Muscle of leg (tissue), 11 donors: ENCODE measurements around the gene ARID5B. TPM values are rescaled to one million over a fixed set of nuclear protein-coding genes. Genes with fewer than 3 reads are reported as not detected.

ENCODE experiments used
- DNase-seq: peaks from one replicate; pipeline ENCODE4 v3.0.0; 2013
- H3K27ac ChIP-seq: one replicate; pipeline ENCODE4 v1.5.1; 2013; ENCODE audit warnings: mild to moderate bottlenecking, low read length, control low read depth
- H3K27me3 ChIP-seq: one replicate; pipeline ENCODE4 v1.6.1; 2013; ENCODE audit warnings: low read length; ENCODE audit not compliant: control insufficient read depth, insufficient read depth
- H3K36me3 ChIP-seq: one replicate; pipeline ENCODE4 v1.6.1; 2013; ENCODE audit warnings: low read length; ENCODE audit not compliant: control insufficient read depth, insufficient read depth
- H3K4me1 ChIP-seq: one replicate; pipeline ENCODE4 v1.6.1; 2013; ENCODE audit warnings: low read length; ENCODE audit not compliant: control insufficient read depth, insufficient read depth
- H3K4me3 ChIP-seq: one replicate; pipeline ENCODE4 v1.5.1; 2013; ENCODE audit warnings: low read length, control low read depth
- H3K9me3 ChIP-seq: replicated peaks from 2 replicates; pipeline ENCODE4 v1.6.1; 2013; ENCODE audit warnings: low read depth, low read length; ENCODE audit not compliant: control insufficient read depth
- WGBS: methylation state at CpG from one replicate; pipeline ENCODE4 v1.1.5; 2013; ENCODE audit warnings: missing lambda C conversion rate; ENCODE audit not compliant: insufficient coverage; 5-methylcytosine and 5-hydroxymethylcytosine counted together
- polyA plus RNA-seq, 8 donors: library from polyadenylated mRNA; unstranded; fragments of 120-200 nt; gene quantifications; one replicate each; pipeline versions ENCODE4 v1.2.1 to v1.2.3, GENCODE V29; 2013; ENCODE audit warnings: inconsistent platforms in 1 of 8, low replicate concordance in 1 of 8; ENCODE audit not compliant: insufficient read length in 8 of 8, insufficient read depth in 1 of 8
- total RNA-seq: library from RNA; stranded (reverse); fragments of 120-200 nt; gene quantifications from one replicate; pipeline ENCODE4 v1.2.4, GENCODE V29; 2013

Gene ARID5B
- total and polyA plus RNA-seq, 9 donors: 10.3 to 24.2 (median 15.2) TPM

DNA sequence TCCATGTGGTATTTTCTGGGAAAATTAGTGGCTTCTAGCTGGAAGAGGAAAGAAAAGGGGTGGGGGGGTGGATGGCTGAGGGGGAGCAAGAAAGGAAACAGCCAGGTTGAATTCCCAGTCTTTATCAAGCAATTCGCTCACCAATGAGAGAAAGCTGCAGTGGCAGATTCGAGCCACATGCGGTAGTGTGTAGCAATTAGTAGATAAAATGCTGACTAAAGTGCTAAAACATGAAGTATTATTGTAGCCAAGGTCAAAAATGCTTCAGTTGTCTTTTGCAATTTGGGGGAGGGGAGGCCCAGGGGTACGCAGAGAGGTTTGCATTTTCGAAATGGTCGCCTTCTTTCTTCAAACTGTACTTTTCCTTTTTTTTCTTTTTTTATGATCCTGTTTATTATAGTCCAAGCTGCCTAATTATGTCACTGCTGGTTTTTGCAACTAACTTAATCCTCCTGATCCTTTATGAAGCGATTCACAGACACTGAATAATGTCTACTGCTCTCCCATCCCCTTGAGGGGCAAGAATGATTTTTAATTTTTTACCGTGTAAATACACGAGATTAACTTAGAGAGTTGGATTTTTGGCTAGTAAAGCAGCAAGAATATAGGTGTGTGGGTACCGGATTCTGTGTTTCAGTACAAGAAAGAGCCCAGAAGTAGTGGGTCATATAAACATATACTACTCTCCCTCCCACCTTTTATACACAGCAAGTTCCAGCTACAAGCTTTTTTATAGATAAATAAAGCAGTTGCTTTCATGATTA, 3.6 kb upstream of the ARID5B start:
- Histone ChIP-seq H3K27ac (peak overlapping the region; percentile 66), H3K4me3 (peak overlapping the region; percentile 43), H3K9me3 (no peaks in the 10 kb centered on the region), H3K4me1 (peaks cover 12% of the 10 kb centered on the region), H3K36me3 (no peaks in the 10 kb centered on the region), H3K27me3 (no peaks in the 10 kb centered on the region)
- WGBS: 25% methylated on average over 2 of the region's 10 CpGs
- DNase-seq: peak; percentile 77

- no peaks in the 10 kb centered on the region for H3K27me3 ChIP-seq
- no peak for DNase-seq
- H3K27ac ChIP-seq: no peak overlapping the region
- H3K9me3 ChIP-seq: no peaks in the 10 kb centered on the region
- H3K4me3 ChIP-seq: no peak overlapping the region
- peaks cover 12% of the 10 kb centered on the region for H3K4me1 ChIP-seq
- H3K36me3 ChIP-seq: no peaks in the 10 kb centered on the region
- 40% methylated on average over 1 of the region's 2 CpGs for WGBS
Observed at GRCh38 chr10:61898435-61898778, 3.1 kb upstream of the ARID5B start.

DNA sequence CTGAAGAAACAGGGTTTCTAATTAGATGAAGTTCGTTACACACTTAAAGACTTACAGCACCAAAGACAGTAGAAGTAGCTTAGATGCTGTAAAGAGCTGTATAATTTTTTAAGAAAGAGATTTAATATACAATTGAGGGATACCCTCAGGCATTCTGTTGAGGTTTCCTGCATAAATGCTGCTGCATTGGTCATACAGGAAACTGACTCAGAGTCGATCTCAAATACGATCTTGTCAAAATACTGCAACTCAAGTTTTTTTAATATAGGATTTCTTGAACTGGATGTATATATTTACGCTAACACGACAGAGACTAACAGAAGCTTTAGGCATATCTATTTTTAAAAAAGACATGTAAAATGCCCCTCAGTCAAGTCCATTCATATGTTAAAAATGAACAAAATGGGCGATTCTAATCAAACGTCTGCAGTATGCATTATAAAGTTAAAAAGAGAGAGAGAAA, 2.4 kb upstream of the ARID5B start:
- WGBS: no CpG with 5 or more reads among the region's 7 CpGs
- Histone ChIP-seq H3K27ac (peak overlapping the region; percentile 79), H3K27me3 (no peaks in the 10 kb centered on the region), H3K4me1 (peaks cover 12% of the 10 kb centered on the region), H3K4me3 (no peak overlapping the region), H3K9me3 (no peaks in the 10 kb centered on the region), H3K36me3 (no peaks in the 10 kb centered on the region)
- no peak for DNase-seq

DNA sequence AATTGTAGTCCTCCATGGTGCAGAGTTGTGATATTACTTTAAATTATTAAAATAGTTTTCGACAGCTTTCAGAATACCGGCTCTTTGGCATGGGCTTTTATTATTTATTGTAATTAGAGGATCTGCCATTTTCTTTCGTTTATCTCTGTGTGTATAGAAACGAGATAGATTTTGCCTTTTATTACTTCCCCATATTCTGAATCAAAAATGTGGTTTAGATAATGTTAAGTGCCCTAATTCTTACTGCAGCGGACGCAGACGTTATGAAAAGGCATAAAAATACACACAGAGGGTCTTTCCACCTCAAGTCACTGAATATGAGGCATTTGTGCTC, 1.9 kb upstream of the ARID5B start:
- no peaks in the 10 kb centered on the region for H3K36me3 ChIP-seq
- no peak for DNase-seq
- H3K27me3 ChIP-seq: no peaks in the 10 kb centered on the region
- H3K27ac ChIP-seq: peak overlapping the region; percentile 79
- no peaks in the 10 kb centered on the region for H3K9me3 ChIP-seq
- WGBS: no CpG with 5 or more reads among the region's 7 CpGs
- peak overlapping the region; percentile 90 for H3K4me3 ChIP-seq
- peaks cover 12% of the 10 kb centered on the region for H3K4me1 ChIP-seq

DNA sequence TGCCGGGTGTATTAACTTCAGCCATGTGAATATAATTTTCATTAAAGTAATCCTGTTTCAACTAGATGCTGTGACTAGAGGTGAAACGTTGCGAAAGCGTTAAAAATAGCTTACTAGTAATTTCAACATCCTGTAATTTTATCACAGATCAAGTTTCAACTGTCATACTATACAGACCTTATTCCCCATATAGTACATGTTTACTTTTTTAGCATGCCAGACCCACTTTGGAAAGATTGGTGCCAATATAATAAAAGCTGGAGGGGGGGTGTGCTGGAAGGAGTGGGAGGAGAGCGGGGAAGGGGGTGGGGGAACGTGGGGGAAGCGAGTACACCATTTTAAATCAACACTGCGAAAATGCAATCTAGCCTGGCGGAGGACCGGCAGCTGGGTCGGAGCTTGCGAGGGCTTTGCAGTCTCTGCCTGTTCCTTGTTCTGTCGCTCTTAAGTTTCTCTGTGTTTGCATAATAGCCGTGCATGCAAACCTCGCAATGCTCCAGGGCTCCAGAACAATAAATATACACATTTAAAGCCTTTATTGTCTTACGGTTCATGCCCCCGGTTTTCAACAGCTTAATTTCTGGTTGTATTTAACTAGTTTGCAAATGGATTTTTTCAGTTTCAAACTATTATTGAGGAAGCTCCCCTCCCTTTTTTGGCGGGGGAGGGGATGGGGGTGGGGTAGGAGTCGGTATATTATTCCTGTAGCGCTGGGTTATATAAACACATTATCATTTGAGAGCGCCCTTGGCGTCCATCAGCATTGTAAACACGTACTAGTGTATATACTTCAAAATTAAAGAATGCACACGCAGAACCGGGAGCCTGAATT, 1.3 kb upstream of the ARID5B start:
- peak; percentile 85 for DNase-seq
- no peaks in the 10 kb centered on the region for H3K27me3 ChIP-seq
- H3K4me3 ChIP-seq: peak overlapping the region; percentile 90
- H3K9me3 ChIP-seq: no peaks in the 10 kb centered on the region
- peak overlapping the region; percentile 79 for H3K27ac ChIP-seq
- H3K4me1 ChIP-seq: peaks cover 15% of the 10 kb centered on the region
- WGBS: 2% methylated on average over 7 of the region's 25 CpGs
- no peaks in the 10 kb centered on the region for H3K36me3 ChIP-seq

DNA sequence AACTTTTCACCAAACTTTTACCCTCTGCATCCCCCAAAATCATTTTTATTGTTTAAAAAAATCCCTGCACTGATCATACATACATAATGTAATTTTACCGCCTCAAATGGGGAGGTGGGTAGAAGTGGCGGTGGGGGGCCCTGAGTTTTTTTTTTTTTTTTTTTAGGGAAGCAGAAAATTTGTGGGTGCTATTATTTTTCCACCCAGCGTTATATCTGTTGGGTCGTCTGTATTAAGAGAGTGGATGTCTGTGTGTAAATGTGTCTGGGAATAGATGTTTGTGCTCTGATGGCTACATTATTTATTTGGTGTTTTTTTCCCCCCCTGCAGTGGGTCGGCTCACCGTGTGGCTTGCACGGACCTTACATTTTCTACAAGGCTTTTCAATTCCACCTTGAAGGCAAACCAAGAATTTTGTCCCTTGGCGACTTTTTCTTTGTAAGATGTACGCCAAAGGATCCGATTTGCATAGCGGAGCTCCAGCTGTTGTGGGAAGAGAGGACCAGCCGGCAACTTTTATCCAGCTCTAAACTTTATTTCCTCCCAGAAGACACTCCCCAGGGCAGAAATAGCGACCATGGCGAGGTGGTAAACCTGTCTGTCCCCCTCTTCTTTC, 438 bp downstream of the ARID5B start:
- H3K36me3 ChIP-seq: no peaks in the 10 kb centered on the region
- peaks cover 12% of the 10 kb centered on the region for H3K4me1 ChIP-seq
- peak overlapping the region; percentile 98 for H3K27ac ChIP-seq
- WGBS: 0% methylated on average over 1 of the region's 14 CpGs
- peak; percentile 87 for DNase-seq
- H3K9me3 ChIP-seq: no peaks in the 10 kb centered on the region
- H3K27me3 ChIP-seq: no peaks in the 10 kb centered on the region
- peak overlapping the region; percentile 90 for H3K4me3 ChIP-seq

DNA sequence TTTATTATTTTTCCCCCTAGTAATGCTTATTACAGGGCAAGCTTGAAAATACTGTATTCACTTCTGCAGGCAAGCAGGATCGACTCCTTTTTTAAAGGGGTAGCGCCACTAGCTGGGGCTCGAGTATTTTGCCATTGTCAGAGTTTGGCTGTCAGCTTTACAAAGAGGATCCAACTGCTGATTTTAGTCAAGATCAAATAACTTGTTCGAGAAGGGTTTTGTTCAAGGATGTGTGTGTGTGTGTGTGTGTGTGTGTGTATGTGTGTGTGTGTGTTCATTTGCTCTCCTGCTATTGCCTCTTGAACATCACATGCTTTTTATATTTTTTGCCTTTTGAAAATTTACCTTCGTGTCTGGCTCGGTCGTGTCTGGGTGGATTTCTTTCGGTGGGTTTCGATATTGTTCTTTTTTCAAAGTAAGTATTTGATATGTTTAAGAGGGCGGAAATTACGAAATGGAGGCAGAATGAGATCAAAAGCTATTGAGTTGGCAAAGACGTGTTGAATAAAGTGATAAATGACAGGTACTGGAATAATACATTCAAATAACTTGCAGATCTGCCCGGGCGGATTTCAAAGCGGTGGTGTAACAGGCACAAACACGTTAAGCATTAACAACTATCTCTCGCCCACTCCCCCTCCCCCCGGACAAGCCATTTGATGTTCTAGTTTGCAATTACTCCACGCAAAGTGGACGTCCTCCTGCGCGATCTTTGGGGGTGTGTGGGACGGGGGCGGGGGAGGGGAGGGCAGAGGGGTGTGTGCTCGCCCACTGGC, 1.1 kb downstream of the ARID5B start:
- Histone ChIP-seq H3K36me3 (no peaks in the 10 kb centered on the region), H3K27ac (peak overlapping the region; percentile 98), H3K27me3 (no peaks in the 10 kb centered on the region), H3K4me1 (peaks cover 6% of the 10 kb centered on the region), H3K4me3 (peak overlapping the region; percentile 90), H3K9me3 (no peaks in the 10 kb centered on the region)
- WGBS: 0% methylated on average over 11 of the region's 25 CpGs
- peak; percentile 94 for DNase-seq

DNA sequence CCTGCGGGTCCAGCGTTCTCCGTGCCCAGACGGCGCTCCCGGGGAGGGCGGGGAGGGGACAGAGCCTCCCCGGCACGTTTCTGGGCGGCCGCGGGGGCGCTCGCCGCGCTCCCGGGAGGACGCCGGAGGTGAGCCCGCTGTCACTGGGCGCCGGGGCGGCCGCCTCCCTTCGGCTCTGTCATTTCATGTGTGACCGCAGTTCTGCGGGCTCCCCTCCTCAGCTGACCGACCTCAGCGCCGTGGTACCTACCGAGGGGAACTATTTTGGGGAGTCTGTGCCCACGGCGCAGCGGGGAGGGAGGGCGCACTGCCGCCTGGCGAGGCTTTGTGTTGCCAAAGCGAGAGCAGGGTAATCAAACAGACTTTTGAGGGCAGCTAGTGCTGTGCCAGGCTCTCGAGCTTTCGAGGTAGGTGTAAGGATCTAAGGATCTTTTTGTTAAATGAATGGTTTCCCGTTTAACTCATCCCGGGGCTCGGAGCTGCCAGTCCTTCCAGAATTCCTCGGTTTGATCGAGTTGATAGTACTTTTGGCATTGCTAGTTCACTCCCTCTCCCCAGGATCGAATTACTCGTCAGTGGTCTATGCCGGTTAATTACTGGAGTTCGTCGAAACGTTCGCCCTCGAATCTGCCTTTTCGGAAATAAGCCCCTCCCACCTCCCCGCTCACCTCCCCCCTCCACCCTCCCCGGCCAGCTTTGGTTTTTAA, 1.9 kb downstream of the ARID5B start:
- peaks cover 4% of the 10 kb centered on the region for H3K4me1 ChIP-seq
- peak overlapping the region; percentile 98 for H3K27ac ChIP-seq
- H3K36me3 ChIP-seq: no peaks in the 10 kb centered on the region
- peak overlapping the region; percentile 90 for H3K4me3 ChIP-seq
- 0% methylated on average over 45 of the region's 56 CpGs for WGBS
- peak; percentile 72 for DNase-seq
- no peaks in the 10 kb centered on the region for H3K9me3 ChIP-seq
- H3K27me3 ChIP-seq: no peaks in the 10 kb centered on the region

- peak; percentile 87 for DNase-seq
- H3K4me3 ChIP-seq: peak overlapping the region; percentile 90
- peak overlapping the region; percentile 98 for H3K27ac ChIP-seq
- H3K9me3 ChIP-seq: no peaks in the 10 kb centered on the region
- no peaks in the 10 kb centered on the region for H3K27me3 ChIP-seq
- peaks cover 4% of the 10 kb centered on the region for H3K4me1 ChIP-seq
- WGBS: 57% methylated on average over 1 of the region's 7 CpGs
- H3K36me3 ChIP-seq: no peaks in the 10 kb centered on the region
Observed at GRCh38 chr10:61903928-61904344, 2.4 kb downstream of the ARID5B start.
